ENCODE measurements around the gene EPHB1. TPM values are rescaled to one million over a fixed set of nuclear protein-coding genes. Genes with fewer than 3 reads are reported as not detected.
"Not testable (repeated sequence)": the region's sequence is repeated elsewhere in the genome, so short reads cannot be mapped to it uniquely, and the experiment has no call there.

EPHB1 gene
- total RNA-seq, 3 donors from 2014 or later: 1.8 to 5.9 (median 3.4) TPM

DNA sequence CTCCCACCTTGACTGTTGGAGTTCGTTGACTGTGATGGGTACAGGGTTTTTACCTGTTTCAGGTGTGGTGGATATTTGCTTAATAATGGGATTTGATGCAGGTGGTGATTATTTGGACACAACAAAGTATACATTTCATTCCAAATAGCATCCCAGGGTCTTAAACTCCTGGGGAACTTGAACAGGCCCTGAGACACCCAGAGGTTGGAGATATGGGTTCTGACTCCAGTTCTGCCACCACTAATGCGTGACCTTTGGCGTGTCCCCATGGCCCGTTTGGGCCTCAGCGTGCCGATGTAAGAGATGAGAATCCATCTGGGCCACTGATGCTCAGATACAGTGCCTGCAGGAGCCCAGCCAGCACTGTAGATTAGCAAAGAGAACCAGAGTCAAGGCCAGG lies 264.5 kb downstream of the EPHB1 start:
- H3K36me3 ChIP-seq: no peaks in the 10 kb centered on the region
- intact Hi-C loops (cut with DNase I; ENCODE audit: low total_unique reads): no loop called here
- no peaks in the 10 kb centered on the region for H3K27me3 ChIP-seq
- no peaks in the 10 kb centered on the region for H3K4me1 ChIP-seq
- DNase-seq (ENCODE audit: low spot score in 2 of 2): no peak
- H3K9me3 ChIP-seq: peaks cover 0 to 10% of the 10 kb centered on the region in 2 donors
- H3K4me3 ChIP-seq: no peak overlapping the region
- TF ChIP-seq, protein P1, sequence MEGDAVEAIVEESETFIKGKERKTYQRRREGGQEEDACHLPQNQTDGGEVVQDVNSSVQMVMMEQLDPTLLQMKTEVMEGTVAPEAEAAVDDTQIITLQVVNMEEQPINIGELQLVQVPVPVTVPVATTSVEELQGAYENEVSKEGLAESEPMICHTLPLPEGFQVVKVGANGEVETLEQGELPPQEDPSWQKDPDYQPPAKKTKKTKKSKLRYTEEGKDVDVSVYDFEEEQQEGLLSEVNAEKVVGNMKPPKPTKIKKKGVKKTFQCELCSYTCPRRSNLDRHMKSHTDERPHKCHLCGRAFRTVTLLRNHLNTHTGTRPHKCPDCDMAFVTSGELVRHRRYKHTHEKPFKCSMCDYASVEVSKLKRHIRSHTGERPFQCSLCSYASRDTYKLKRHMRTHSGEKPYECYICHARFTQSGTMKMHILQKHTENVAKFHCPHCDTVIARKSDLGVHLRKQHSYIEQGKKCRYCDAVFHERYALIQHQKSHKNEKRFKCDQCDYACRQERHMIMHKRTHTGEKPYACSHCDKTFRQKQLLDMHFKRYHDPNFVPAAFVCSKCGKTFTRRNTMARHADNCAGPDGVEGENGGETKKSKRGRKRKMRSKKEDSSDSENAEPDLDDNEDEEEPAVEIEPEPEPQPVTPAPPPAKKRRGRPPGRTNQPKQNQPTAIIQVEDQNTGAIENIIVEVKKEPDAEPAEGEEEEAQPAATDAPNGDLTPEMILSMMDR (IDR thresholded peaks at IDR 0.05): no peak
- TF ChIP-seq POLR2AphosphoS5 (IDR thresholded peaks at IDR 0.05) (no peak), POLR2A (IDR thresholded peaks at IDR 0.05) (no peak)
- H3K27ac ChIP-seq: no peak overlapping the region

DNA sequence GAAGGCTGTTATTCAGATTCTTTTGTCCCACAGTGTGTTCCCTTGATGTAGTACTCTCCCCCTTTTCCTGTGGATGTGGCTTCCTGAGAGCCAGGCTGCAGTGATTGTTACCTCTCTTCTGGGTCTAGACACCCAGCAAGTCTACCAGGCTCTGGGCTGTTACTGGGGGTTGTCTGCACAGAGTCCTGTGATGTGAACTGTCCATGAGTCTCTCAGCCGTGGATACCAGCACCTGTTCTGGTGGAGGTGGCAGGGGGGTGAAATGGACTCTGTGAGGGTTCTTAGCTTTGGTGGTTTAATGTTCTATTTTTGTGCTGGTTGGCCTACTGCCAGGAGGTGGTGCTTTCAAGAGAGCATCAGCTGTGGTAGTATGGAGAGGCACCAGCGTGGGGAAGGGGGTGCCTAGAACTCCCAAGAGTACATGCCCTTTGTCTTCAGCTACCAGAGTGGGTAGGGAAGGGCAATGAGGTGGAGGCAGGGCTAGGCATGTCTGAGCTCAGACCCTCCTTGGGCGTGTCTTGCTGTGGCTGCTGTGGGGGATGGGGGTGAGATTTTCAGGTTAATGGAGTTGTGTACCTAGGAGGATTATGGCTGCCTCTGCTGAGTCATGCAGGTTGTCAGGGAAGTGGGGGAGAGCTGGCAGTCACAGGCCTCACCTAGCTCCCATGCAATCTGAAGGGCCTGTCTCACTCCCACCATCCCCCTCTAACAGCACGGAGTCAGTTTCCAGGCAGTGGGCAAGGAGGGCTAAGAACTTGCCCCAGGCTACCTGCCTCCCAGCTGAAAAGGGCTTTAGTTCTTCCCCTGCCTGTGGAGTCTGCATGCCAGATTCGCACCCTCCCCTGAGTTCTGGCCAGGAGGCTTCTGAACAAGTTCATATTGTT lies 272.0 kb downstream of the EPHB1 start:
- intact Hi-C loops (cut with DNase I; ENCODE audit: low total_unique reads); DNase-seq (ENCODE audit: low spot score in 2 of 2): not testable (repeated sequence)

DNA sequence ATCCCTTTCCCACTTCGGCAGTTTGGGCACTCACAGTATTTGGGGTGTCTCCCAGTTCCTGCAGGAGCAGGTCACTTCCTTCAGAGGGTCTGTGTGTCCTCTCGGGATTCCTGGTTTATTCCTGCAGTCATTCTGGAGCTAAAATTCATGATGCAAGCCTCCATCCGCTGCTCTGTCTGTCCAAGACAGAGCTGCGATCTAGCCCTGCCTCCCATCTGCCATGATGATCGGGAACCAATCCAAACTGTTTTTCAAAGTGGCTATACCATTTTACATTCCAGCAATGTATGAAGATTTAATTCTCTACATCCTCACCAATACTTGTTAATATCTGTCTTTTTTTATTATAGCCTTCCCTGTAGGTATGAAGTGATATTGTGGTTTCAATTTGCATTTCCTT lies 273.0 kb downstream of the EPHB1 start:
- Histone ChIP-seq H3K4me3 (no peak overlapping the region), H3K36me3 (no peaks in the 10 kb centered on the region), H3K4me1 (no peaks in the 10 kb centered on the region), H3K27me3 (no peaks in the 10 kb centered on the region), H3K27ac (no peak overlapping the region), H3K9me3 (peaks cover 0 to 3% of the 10 kb centered on the region in 2 donors)
- DNase-seq (ENCODE audit: low spot score in 2 of 2): no peak
- no peak for TF ChIP-seq POLR2AphosphoS5 (IDR thresholded peaks at IDR 0.05)
- TF ChIP-seq, protein P1 (IDR thresholded peaks at IDR 0.05): no peak
- no peak for TF ChIP-seq POLR2A (IDR thresholded peaks at IDR 0.05)
- intact Hi-C loops (cut with DNase I; ENCODE audit: low total_unique reads): no loop called here

More for the DNA sequence above, 272.0 kb downstream of the EPHB1 start:
- H3K9me3 ChIP-seq: peaks cover 0 to 10% of the 10 kb centered on the region in 2 donors
- H3K27ac ChIP-seq, H3K27me3 ChIP-seq, H3K4me3 ChIP-seq, H3K4me1 ChIP-seq, H3K36me3 ChIP-seq: not testable (repeated sequence)

DNA sequence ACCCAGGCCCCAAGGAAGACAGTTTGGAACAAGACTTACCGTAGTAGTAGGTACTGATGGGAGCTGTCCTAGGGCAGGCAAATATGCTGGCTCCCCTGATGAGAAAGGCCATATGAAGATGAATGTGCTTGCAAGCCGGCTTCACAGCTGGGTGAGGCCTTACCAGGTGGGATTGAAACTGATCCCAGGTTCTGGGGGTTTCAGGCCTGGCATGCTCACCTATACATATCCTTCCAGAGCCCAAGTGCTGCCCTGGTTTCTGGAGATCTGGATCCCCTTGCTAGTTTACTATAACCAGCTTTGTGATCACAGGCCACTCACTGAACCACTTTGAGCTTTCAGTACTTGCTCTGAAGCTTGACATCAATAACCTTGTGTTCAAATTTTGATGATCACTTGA lies 274.3 kb downstream of the EPHB1 start:
- no peaks in the 10 kb centered on the region for H3K36me3 ChIP-seq
- TF ChIP-seq POLR2A (IDR thresholded peaks at IDR 0.05) (no peak), POLR2AphosphoS5 (IDR thresholded peaks at IDR 0.05) (no peak)
- no peak for DNase-seq (ENCODE audit: low spot score in 2 of 2)
- H3K9me3 ChIP-seq: no peaks in the 10 kb centered on the region
- H3K27me3 ChIP-seq: no peaks in the 10 kb centered on the region
- H3K27ac ChIP-seq: no peak overlapping the region
- H3K4me3 ChIP-seq: no peak overlapping the region
- intact Hi-C loops (cut with DNase I; ENCODE audit: low total_unique reads): no loop called here
- no peaks in the 10 kb centered on the region for H3K4me1 ChIP-seq

DNA sequence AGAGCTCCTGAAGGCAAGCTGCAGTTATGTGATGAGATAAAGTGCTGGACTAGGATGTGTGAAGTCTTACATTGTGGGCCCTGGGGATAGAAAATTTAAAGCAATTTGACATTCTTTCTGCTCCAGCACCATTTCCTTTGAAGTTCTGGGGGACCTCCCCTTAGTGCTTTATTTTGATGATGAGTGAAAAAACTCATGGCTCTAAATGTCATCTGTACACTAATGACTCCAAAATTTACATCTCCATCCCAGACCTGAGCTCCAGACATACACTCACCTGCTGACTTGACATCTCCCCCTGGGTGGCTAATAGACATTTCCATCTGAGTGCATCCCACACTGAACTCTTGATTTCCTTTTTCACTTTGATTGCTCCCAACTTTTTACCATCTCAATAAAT lies 276.4 kb downstream of the EPHB1 start:
- no peak overlapping the region for H3K4me3 ChIP-seq
- no peak overlapping the region for H3K27ac ChIP-seq
- no peaks in the 10 kb centered on the region for H3K27me3 ChIP-seq
- no peaks in the 10 kb centered on the region for H3K36me3 ChIP-seq
- TF ChIP-seq POLR2AphosphoS5 (IDR thresholded peaks at IDR 0.05): no peak
- TF ChIP-seq, protein P1 (IDR thresholded peaks at IDR 0.05): no peak
- no peaks in the 10 kb centered on the region for H3K4me1 ChIP-seq
- no peak for DNase-seq (ENCODE audit: low spot score in 2 of 2)
- intact Hi-C loops (cut with DNase I; ENCODE audit: low total_unique reads): no loop called here
- no peaks in the 10 kb centered on the region for H3K9me3 ChIP-seq

DNA sequence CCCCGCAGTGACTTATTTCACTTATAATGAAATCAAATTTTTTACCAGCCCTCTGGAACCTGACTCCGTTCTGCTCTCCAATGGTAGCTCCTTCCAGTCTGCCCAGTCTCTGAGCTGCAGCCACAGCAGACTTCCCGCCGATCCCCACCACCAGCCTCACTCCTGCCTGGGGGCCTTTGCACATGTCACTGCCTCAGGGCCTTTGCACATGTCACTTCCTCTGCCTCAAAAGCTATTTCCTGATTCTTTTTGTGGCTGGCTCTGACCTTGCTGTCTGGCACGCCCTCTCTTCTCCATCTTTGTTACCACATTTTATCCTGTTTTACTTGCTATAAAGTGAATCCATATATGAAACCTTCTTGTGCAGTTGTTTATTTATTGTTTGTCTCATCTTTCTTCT lies 277.4 kb downstream of the EPHB1 start:
- Histone ChIP-seq H3K4me3 (no peak overlapping the region), H3K9me3 (no peaks in the 10 kb centered on the region), H3K27me3 (no peaks in the 10 kb centered on the region), H3K27ac (no peak overlapping the region), H3K36me3 (no peaks in the 10 kb centered on the region), H3K4me1 (no peaks in the 10 kb centered on the region)
- intact Hi-C loops (cut with DNase I; ENCODE audit: low total_unique reads): no loop called here
- TF ChIP-seq POLR2A (IDR thresholded peaks at IDR 0.05) (no peak), POLR2AphosphoS5 (IDR thresholded peaks at IDR 0.05) (no peak)
- TF ChIP-seq, protein P1 (IDR thresholded peaks at IDR 0.05): no peak
- no peak for DNase-seq (ENCODE audit: low spot score in 2 of 2)
